Inflammatory macrophage treated with lipopolysaccharide for 4 hours (primary cell): ENCODE results near the gene SPATS2.
"Not testable (repeated sequence)": the region's sequence is repeated elsewhere in the genome, so short reads cannot be mapped to it uniquely, and the experiment has no call there.

Experiments
- DNase-seq: peaks from one replicate; pipeline ENCODE4 v3.0.0-alpha.2; 2020

Gene SPATS2

DNA sequence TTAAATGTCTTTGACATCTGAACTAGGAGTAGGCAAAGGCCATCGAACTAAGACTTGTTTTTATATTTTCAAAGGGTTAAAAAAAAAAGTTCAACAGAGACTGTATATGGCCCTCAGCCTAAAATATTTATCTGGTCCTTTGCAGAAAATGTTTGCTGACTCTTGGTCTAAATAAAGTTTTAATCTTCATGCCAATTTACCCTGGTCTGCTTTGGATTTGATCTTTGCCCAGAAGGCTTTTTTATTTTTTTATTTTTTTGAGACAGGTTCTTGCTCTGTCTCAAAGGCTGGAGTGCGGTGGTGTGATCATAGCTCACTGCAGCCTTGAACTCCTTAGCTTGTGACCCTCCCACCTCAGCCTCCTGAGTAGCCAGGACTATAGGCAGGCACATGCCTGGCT is 47.1 kb downstream of the SPATS2 start:
- no peak for DNase-seq

DNA sequence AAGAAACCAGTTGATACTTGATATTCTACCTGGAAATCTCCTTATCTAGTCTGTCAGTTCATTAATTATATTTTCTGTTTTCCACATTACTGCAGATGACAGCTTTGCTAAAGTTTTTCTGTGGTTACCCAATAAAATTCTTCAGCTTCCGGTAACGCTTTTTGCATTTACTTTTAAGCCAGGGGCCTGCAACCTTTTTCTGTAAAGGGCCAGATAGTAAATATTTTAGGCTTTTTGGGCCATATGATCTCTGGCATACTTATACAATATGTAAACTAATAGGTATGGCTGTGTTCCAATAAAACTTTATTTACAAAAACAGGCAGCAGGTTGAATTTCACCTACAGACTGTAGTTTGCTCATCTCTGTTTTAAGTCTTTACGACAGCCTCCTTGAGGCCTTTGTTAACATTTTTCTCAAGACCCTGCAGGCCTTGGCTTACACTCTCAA is 48.3 kb downstream of the SPATS2 start:
- no peak for DNase-seq

- no peak for DNase-seq
These were observed 49.6 kb downstream of the SPATS2 start for GRCh38 chr12:49416892-49417291.

DNA sequence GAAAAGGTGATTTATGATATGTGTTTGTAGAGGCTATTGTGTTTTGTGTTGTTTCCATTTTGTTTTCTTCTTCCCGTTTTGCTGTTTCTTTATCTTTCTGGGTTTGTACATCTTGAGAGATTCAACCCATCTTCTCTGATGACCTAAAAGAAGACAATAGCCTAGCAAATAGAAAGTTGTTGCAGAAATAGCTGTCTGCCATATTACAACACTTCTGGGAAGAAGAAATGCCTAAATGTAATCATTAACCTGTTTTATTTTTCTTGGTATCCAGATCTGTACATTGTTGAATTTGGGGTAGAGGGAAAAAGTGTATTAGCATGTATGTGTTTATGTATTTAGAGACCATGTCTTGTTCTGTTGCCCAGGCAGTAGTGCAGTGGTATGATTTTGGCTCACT is 50.3 kb downstream of the SPATS2 start:
- no peak for DNase-seq

- no peak for DNase-seq
These were observed 53.3 kb downstream of the SPATS2 start for GRCh38 chr12:49420556-49420955.

GRCh38 chr12:49422114-49422513 is 54.9 kb downstream of the SPATS2 start:
- DNase-seq: no peak

- DNase-seq: peak; percentile 86
These were observed 61.5 kb downstream of the SPATS2 start for GRCh38 chr12:49428793-49429192.

DNA sequence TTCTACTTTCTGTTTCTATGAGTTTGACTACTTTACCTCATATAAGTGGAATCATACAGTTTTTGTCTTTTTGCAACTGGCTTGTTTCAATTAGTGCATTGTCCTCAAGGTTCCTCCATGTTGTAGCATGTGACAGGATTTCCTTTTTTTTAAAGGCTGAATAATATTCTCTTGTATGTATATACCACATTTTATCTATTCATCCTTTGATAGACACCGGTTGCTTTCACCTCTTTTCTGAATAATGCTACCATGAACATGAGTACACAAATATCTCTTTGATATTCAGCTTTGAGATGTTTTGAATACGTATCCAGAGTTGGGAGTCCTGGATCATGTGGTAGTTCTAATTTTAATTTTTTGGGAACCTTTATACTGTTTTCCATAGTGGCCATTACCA is 65.4 kb downstream of the SPATS2 start:
- DNase-seq: peak; percentile 40

- DNase-seq: not testable (repeated sequence)
These were observed 69.5 kb downstream of the SPATS2 start for GRCh38 chr12:49436799-49437198.

DNA sequence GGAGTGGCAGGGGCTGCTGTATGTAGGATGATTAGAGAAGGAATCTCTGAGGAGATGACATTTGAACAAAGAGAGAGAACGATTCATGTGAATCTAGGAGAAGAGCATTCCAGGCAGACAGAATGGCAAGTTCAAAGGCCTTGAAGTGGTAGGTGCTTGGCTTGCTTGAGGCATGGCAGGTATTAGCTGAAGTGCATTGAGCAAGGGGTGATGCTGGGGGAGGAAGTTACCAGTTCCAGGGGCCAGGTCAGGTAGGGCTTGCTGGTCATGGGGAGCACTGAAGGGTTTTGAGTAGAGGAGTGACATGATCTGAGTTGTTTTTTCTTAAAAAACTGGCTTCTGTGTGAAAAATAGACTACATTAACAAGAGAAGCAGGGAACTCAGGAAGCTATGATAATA is 71.8 kb downstream of the SPATS2 start:
- DNase-seq: no peak

- DNase-seq: peak; percentile 63
These were observed 72.8 kb downstream of the SPATS2 start for GRCh38 chr12:49440035-49440434.

GRCh38 chr12:49442915-49443314 is 75.7 kb downstream of the SPATS2 start:
- DNase-seq: no peak

DNA sequence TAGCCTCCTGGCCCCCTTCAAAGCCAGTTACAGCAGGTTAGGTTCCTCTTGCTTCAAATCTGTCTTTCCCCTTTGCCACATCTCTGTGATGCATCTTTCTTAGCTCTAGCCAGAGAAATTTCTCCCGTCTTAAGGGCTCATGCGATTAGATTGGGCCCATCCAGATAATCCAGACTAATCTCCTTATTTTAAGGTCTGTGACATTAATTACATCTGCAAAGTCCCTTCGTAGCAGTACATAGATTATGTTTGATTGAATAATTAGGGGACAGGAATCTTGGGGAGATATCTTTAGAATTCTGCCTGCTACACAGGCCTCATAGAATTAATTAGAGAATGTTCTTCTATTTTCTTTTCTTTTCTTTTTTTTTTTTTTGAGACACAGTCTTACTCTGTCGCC is 79.3 kb downstream of the SPATS2 start:
- DNase-seq: no peak

DNA sequence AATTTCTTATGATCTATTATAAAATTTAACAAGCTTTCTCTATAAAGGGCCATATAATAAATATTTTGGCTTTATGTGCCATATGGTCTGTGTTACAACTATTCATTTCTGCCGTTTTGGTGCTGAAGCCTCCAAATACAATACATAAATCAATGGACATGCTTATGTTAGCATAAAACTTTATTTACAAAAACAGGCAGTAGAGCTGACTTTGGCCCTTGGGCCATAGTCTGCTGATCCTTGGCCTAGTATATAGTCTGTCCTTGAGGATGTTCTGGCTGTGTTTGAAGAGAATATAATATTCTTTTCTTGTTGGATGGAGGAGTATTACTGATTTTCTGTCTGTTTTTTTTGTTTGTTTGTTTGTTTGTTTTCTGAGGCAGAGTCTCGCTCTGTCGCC is 81.6 kb downstream of the SPATS2 start:
- no peak for DNase-seq

DNA sequence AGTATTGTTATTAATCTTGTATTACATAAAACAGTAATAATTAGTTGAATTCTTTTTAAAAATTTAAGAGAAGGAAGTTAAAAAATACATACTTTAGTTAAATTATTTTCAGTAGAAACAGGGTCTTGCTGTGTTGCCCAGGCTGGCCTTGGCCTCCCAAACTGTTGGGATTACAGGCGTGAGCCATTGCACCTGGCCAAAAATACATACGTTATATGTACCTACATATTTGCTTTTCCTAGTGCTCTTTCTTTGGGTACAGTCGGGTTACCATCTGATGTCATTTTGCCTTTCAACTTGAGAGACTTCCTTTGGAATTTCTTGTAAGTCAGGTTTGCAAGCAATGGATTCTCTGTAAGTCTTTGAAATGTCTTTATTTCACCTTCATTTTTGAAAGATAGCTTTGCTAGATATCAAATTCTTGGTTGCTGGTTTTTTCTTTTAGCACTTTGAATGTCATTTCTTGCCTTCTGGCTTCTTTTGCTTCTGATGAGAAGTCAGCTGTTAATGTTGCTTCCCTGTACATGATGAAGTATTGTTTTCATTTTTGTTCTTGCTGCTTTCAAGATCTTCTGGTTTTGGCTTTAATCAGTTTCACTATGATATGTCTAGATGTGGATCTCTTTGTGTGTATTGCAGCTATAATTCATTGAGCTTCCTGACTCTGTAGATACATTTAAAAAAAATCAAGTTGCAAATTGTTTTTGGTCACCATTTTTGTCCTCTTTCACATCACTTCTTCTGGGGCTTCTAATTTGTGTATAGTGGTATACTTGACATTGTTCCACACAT is 84.4 kb downstream of the SPATS2 start:
- DNase-seq: peak; percentile 64

GRCh38 chr12:49455501-49455900 is 88.2 kb downstream of the SPATS2 start:
- no peak for DNase-seq

DNA sequence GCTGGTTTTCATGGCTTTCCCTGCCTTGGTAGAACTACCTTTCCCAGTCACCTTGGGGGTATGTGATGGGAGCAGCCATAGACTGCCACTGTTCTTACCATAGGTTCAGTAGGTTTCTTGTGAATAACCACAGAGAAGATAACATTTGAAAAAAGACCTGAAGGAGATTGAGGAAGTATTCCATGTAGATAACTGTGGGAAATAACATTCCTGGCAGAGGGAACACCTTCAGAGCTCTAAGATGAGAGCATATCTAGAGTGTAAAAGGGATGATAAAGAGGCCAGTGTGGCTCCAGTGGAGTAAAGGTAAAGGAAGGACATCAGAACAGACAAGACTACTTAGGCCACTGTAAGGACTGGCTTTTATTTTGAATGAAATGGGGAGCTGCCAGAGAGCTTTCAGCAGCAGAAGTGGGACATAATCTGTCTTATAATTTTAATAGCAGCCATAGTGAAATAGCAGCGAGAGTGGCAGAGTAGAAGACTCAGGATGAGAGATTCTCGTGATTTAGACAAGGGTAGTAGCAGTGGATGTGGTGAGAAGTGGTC is 88.9 kb downstream of the SPATS2 start:
- no peak for DNase-seq

DNA sequence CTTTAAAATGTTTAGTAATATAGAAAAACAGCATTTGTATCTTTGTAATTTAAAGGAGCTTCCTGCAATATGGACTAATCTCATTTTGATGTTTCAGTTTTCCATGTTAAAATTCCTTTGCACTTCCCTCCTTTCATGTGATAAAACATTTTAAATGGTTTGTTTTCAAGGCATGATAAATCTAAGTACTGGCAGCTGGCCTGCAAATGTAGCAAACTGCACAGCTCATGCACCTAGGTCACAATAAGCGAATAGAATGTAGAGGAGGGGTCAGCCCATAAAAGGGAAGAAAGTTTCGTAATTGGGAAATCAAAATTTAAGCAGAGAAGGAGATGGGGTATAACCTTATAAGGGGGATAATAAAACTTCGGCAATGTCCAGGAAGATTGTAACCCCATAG is 91.6 kb downstream of the SPATS2 start:
- no peak for DNase-seq

- no peak for DNase-seq
These were observed 94.0 kb downstream of the SPATS2 start for GRCh38 chr12:49461221-49461620.

GRCh38 chr12:49462083-49462744 is 95.0 kb downstream of the SPATS2 start:
- no peak for DNase-seq

GRCh38 chr12:49465132-49465531 is 97.9 kb downstream of the SPATS2 start:
- peak; percentile 15 for DNase-seq

GRCh38 chr12:49470986-49471385 is 103.7 kb downstream of the SPATS2 start:
- no peak for DNase-seq

GRCh38 chr12:49471557-49471956 is 104.3 kb downstream of the SPATS2 start:
- no peak for DNase-seq

GRCh38 chr12:49476091-49476490 is 108.8 kb downstream of the SPATS2 start:
- DNase-seq: no peak
